Stimulated activated CD8-positive, alpha-beta memory T cell treated with anti-CD3 and anti-CD28 coated beads, Interleukin-4, amount 100 ng/mL, for 1 hour (primary cell): ENCODE data around the gene CEP250.

Experiments used
- DNase-seq, 2 donors: peaks; one replicate each; pipeline ENCODE4 v3.0.0-alpha.2; 2020; ENCODE audit warnings: low read depth in 2 of 2, low spot score in 1 of 2

CEP250 gene

DNA sequence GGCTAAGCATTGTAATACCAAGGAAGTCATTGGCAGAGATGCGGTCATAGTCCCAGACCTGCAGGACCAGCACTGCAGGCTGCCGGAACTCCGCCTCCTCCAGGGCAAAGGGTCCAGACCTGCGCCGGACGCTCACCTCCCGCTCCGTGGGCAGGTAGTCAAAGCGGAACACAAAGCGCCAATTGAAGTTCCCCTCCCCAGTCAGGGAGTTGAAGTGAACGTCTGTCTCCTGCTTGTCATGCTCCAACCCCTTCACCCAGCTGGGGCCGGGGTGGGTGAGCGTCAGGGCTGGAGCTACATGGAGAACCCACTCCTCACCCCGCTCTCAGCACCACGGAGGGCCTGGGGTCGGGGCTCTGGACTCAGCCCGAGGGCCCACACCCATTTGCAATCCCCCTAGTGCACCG lies 104.7 kb downstream of the CEP250 start:
- no peak for DNase-seq

DNA sequence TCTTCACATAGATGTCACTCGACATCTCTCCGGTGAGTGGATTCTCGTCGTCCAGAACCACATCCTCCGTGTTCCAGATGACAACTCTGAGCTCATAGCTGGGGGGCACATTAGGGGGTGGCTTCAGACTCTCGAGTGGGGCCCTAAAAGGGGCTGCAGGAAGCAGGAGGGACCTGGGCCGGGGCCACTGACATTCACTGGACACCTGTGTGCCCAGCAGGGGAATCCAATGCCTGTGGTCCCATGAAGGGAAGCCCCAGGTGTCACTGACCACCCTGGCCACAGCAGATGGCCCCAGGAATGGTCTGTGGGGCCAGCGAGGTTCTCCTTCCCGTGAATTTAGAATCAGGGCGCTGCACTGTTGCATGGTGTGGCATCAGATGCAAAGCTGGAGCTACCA lies 105.1 kb downstream of the CEP250 start:
- no peak for DNase-seq

DNA sequence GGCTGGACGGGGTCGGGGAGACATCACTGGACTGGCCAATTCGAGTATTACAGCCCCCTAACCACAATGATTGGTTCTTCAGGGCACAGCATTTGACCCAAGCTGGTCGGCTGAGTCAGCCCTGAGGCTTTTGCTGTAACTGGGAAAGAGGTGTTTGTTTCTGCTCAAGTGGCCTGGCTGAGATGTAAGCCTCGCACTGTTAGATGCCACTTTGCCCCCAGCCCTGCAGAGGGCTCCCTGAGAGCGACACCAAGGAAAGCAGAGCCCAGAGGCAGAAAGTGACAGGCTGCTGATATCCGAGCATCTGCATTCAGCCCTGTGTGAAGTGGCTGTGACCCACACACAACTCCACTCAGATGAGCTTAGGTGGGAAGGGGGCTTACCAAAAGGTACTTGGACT lies 105.9 kb downstream of the CEP250 start:
- no peak for DNase-seq

DNA sequence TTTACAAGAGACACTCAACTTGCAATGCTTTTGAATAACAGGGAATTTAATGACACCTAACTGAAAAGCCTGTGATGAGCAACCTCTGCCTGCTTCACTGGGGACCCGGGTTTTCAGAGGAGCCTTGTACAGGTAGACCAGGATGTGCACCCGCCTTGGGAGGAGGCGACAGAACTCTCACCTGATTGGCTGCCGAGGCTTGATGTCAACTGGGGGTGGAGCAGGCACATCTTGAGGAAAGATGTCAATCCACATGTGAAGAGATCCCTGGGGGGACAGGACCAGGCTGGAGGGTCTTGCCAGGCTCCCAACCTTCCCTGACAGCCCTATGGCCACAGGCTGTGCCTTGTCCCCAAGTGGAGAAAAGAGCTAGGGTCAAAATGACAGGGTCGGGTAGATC lies 106.3 kb downstream of the CEP250 start:
- DNase-seq = no peak

DNA sequence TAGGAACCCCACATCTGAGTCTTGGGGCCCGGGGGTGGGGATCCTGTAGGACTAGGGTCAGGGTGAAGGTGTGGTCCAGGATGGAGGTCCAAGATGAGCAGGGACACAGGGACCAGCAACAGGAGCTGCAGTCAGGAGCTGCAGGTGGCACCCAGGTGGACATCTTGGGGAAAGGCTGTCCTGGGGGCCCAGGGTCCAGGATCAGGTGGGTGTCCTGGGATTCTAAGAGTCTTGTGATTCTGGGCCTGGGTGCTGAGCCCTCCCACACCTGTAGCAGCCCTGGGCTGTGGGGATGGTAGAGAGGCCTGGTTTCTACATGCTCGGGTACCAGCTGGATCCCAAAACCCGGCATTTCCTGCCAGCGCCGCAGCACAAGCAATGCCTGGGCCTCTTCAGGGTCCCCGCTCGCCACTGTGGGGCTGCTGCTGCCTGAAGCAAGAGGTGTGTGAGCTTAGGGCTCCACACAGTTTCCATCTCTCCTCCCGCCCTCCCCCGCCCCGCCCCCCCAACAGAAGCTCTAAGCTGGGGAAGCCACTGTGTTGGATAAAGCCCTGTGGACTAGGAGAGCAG lies 107.2 kb downstream of the CEP250 start:
- DNase-seq = no peak

DNA sequence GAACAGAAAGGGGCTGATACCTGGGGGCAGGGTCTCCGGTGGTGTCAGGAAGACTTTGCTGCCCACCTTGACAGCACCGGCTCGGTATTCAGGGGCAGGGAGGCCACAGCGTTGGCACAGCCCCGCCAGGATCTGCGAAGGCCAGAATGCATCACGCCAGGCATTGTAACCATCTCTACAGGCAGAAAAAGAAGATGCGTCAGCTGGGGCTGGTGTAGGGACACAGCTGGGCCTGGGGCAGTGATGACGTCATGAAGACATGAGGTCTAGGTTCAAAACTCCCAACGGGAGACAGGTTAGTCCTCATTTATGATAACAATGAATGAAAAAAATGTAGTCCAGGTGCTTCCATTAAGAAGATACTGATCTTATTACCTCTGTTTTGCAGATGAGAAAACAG lies 108.4 kb downstream of the CEP250 start:
- no peak for DNase-seq

DNA sequence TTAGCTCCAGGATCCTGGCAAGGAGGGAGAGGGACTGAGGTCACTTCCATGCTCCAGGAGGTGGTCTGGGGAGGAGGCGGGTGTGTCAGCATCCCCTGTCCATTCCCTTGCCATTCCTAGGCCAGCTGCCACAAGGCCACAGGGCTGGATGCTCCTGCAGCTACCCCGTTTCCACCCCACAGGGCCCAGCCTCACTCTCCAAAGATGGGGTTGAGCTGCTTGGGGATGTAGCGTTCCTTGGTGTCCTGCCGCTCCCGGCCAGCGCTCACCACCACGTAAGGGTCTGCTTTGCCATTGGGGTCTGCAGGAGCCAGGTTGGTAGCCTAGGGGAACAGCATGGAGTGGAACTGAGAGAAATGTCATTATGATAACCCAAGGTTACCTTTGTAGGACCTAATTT lies 109.5 kb downstream of the CEP250 start:
- DNase-seq = no peak

DNA sequence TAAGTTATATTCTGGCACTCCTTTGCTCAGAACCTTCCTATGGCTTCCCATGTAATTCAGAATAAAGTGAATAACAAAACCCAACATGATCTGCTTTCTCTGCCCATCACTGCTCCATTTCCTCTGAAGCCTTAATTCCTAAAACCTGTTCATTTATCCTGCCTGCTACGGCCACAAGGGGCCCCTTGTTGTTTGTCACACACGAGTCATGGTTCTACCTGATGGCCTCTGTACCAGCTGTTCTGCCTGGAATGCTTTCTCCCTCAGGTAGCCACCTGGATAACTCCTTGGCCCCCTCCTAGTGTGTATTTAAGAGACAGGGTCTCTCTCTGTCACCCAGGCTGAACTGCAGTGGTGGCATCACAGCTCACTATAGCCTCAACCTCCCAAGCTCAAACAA lies 113.2 kb downstream of the CEP250 start:
- no peak for DNase-seq
